ENCODE measurements around the gene EIF2AK3. TPM values are rescaled to one million over a fixed set of nuclear protein-coding genes. Genes with fewer than 3 reads are reported as not detected.
"Not testable (repeated sequence)": the region's sequence is repeated elsewhere in the genome, so short reads cannot be mapped to it uniquely, and the experiment has no call there.

Gene EIF2AK3
- polyA plus RNA-seq, 2 of the 4 experiments (the other 2 are of a cell fraction) = 11.0 to 17.5 TPM

DNA sequence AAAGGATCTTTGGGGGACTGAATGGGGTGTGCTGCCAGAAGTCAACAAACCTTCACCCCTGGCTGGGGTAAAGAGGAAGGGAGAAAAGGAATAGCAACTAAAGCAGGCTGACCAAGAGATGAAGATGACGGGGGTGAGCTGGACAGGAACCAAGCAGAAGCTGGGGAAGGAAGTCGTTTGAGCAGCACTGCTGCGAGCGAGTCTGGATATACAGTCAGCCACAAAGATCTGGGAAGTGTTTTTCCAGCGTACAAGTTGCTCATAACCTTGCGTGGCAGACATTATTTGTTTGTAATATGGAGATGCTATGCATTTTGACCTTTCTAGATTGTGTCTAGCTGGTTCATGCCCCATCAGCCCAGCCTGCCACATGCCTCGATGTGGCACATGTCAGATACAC is 71.2 kb downstream of the EIF2AK3 start:
- FAIRE-seq (no peak), DNase-seq (ENCODE audit: low read depth in 1 of 2, low spot score in 1 of 2) (no peak), ATAC-seq (no peak)
- no peak for TF ChIP-seq CBX2 (IDR thresholded peaks at IDR 0.05; ENCODE audit: borderline replicate concordance, low read depth)
- TF ChIP-seq E2F6 (IDR thresholded peaks at IDR 0.05; ENCODE audit: borderline replicate concordance, low read depth) = no peak
- no peak for TF ChIP-seq CEBPB (IDR thresholded peaks at IDR 0.05)
- TF ChIP-seq, protein P1, sequence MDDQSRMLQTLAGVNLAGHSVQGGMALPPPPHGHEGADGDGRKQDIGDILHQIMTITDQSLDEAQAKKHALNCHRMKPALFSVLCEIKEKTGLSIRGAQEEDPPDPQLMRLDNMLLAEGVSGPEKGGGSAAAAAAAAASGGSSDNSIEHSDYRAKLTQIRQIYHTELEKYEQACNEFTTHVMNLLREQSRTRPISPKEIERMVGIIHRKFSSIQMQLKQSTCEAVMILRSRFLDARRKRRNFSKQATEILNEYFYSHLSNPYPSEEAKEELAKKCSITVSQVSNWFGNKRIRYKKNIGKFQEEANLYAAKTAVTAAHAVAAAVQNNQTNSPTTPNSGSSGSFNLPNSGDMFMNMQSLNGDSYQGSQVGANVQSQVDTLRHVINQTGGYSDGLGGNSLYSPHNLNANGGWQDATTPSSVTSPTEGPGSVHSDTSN (IDR thresholded peaks at IDR 0.05) = no peak
- no peak for TF ChIP-seq CHD2 (IDR thresholded peaks at IDR 0.05; ENCODE audit: low read length, partially characterized antibody)
- no peak for TF ChIP-seq KDM1A (IDR thresholded peaks at IDR 0.05; ENCODE audit: low read depth)
- Histone ChIP-seq H3K27ac (no peak overlapping the region), H3K9me3 (no peaks in the 10 kb centered on the region), H3K4me1 (no peaks in the 10 kb centered on the region), H3K4me2 (no peak overlapping the region), H3K4me3 (no peak overlapping the region)
- 96% methylated on average over 7 of the region's 7 CpGs for WGBS (ENCODE audit: missing lambda C conversion rate)
- ChIA-PET POLR2A (no interaction called here), CTCF (interaction anchor here (1.2 to 1.4 kb wide), 2 partner anchors 20 to 368 kb away, joined by 3 read pairs; no protein-coding TSS in a partner anchor)

DNA sequence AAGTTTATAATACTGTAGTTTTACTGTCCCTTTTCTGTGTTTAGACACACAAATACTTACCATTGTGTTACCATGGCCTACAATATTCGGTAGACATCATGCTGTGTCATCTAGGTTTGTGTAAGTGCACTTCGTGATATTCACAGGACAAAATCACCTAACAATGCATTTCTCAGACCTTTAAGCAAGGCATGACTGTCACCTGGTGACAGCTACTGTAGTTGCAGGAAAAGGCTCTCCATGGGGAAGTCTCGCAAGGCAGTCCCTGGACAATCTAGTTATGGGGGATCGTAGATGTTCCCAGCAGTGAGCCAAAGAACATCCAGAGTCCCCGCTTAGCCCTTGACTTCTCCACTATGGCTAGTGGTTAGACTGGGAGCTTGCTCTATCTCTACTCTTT is 73.1 kb downstream of the EIF2AK3 start:
- DNase-seq (ENCODE audit: low read depth in 1 of 2, low spot score in 1 of 2) (peak in 1 of 2 experiments; percentile 25), FAIRE-seq (no peak), ATAC-seq (peak; percentile 37 to 59; a peak in 3 of 6 replicates)
- Histone ChIP-seq H3K4me1 (no peaks in the 10 kb centered on the region), H3K4me2 (no peak overlapping the region), H3K9me3 (no peaks in the 10 kb centered on the region), H3K4me3 (no peak overlapping the region), H3K27ac (no peak overlapping the region)
- WGBS (ENCODE audit: missing lambda C conversion rate) = 85% methylated on average over 5 of the region's 5 CpGs
- POLR2A ChIA-PET = no interaction called here
- CTCF ChIA-PET = interaction anchor here (0.9 to 1.3 kb wide), 3 partner anchors 9 to 494 kb away, joined by 3 read pairs; no protein-coding TSS in a partner anchor
- TF ChIP-seq SMC3 (IDR thresholded peaks at IDR 0.05) = no peak
- TF ChIP-seq ESRRA (IDR thresholded peaks at IDR 0.05; ENCODE audit: borderline replicate concordance, low read length) = no peak
- TF ChIP-seq HOXB5 (CRISPR knock-in tag; IDR thresholded peaks at IDR 0.05) = no peak
- TF ChIP-seq ZC3H11A (IDR thresholded peaks at IDR 0.05) = no peak
- no peak for TF ChIP-seq FOSL2 (IDR thresholded peaks at IDR 0.05)
- no peak for TF ChIP-seq FOSL2 (CRISPR knock-in tag; IDR thresholded peaks at IDR 0.05)
- no peak for TF ChIP-seq MAFK (IDR thresholded peaks at IDR 0.05; ENCODE audit: partially characterized antibody)
- TF ChIP-seq KDM1A (IDR thresholded peaks at IDR 0.05; ENCODE audit: low read depth) = no peak
- TF ChIP-seq RAD21 (conservative IDR thresholded peaks at IDR 0.05 in 1 of 2, IDR thresholded peaks at IDR 0.05 in 1 of 2) = peak; percentile 26 to 39; a peak in 2 of 5 replicates

DNA sequence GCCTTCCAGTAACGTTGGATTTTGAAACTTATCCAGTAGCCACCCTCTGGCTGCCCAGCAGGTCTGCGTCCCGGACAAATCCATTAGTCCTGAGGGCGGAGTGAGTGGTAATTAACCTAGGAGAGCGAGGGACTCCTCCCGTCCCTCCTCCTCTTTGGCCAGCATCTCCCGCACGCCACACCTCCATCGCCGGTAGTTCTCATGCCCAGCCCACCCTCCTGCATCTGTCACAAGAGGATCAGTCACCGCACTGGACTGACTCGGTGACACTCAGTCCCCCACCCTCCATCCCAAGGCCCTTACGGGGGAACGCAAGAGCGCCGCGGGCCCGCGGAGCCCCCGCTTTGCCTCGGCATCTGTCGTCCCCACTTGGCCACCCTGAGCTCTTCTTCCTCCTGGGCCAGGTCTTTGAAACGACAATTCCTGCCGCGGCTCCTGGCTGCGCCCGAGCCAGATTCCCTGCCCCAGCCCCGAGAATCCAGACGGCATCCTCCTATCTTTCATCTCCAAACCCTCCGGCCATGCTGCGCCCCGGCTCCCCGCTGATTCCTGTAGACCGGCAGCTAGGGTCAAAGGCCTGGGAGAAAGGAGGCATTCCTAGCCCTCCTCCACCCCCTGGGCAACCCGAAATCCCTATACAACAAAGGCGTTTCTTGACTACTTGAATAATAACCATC is 77.5 kb downstream of the EIF2AK3 start:
- CTCF ChIA-PET = no interaction called here
- POLR2A ChIA-PET = no interaction called here
- no peak overlapping the region for H3K27ac ChIP-seq
- no peak overlapping the region for H3K4me2 ChIP-seq
- DNase-seq (ENCODE audit: low read depth in 1 of 2, low spot score in 1 of 2) = no peak
- no peak for ATAC-seq
- H3K9me3 ChIP-seq = no peaks in the 10 kb centered on the region
- TF ChIP-seq CHD2 (IDR thresholded peaks at IDR 0.05; ENCODE audit: low read length, partially characterized antibody) (no peak), BHLHE40 (IDR thresholded peaks at IDR 0.05; ENCODE audit: low read depth, low read length) (no peak), MAZ (IDR thresholded peaks at IDR 0.05; ENCODE audit: borderline replicate concordance, low read depth, low read length) (no peak), PHF8 (IDR thresholded peaks at IDR 0.05; ENCODE audit: borderline replicate concordance, low read depth) (no peak), ZFP36 (IDR thresholded peaks at IDR 0.05; ENCODE audit: borderline replicate concordance, partially characterized antibody) (no peak), TFCP2L1 (CRISPR knock-in tag; IDR thresholded peaks at IDR 0.05) (no peak), TP53 (CRISPR knock-in tag; IDR thresholded peaks at IDR 0.05) (no peak), NFE2L2 (conservative IDR thresholded peaks at IDR 0.05; ENCODE audit: low read length) (no peak), POLR2AphosphoS2 (conservative IDR thresholded peaks at IDR 0.05; ENCODE audit: low read length) (no peak), NR3C1 (IDR thresholded peaks at IDR 0.05) (no peak), JUNB (IDR thresholded peaks at IDR 0.05) (no peak)
- TF ChIP-seq, protein P2, sequence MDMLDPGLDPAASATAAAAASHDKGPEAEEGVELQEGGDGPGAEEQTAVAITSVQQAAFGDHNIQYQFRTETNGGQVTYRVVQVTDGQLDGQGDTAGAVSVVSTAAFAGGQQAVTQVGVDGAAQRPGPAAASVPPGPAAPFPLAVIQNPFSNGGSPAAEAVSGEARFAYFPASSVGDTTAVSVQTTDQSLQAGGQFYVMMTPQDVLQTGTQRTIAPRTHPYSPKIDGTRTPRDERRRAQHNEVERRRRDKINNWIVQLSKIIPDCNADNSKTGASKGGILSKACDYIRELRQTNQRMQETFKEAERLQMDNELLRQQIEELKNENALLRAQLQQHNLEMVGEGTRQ (IDR thresholded peaks at IDR 0.05) = no peak
- TF ChIP-seq, protein P3, sequence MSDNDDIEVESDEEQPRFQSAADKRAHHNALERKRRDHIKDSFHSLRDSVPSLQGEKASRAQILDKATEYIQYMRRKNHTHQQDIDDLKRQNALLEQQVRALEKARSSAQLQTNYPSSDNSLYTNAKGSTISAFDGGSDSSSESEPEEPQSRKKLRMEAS (IDR thresholded peaks at IDR 0.05) = no peak
- TF ChIP-seq, protein P4, sequence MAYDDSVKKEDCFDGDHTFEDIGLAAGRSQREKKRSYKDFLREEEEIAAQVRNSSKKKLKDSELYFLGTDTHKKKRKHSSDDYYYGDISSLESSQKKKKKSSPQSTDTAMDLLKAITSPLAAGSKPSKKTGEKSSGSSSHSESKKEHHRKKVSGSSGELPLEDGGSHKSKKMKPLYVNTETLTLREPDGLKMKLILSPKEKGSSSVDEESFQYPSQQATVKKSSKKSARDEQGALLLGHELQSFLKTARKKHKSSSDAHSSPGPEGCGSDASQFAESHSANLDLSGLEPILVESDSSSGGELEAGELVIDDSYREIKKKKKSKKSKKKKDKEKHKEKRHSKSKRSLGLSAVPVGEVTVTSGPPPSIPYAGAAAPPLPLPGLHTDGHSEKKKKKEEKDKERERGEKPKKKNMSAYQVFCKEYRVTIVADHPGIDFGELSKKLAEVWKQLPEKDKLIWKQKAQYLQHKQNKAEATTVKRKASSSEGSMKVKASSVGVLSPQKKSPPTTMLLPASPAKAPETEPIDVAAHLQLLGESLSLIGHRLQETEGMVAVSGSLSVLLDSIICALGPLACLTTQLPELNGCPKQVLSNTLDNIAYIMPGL (CRISPR knock-in tag; IDR thresholded peaks at IDR 0.05; ENCODE audit: borderline replicate concordance) = no peak
- FAIRE-seq = no peak
- H3K4me1 ChIP-seq = no peaks in the 10 kb centered on the region
- H3K4me3 ChIP-seq = no peak overlapping the region
- 79% methylated on average over 36 of the region's 36 CpGs for WGBS (ENCODE audit: missing lambda C conversion rate)

DNA sequence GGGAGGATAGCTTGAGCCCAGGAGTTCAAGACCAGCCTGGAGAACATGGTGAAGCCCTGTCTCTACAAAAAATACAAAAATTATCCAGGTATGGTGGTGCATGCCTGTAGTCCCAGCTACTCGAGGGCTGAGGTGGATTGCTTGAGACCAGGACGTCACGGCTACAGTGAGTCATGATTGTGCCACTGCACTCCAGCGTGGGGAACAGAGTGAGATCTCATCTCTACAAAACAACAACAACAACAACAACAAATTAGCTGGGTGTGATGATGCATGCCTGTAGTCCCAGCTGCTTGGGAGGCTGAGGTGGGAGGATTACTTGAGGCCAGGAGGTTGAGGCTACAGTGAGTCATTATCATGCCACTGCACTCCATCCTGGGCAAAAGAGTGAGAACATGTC is 81.0 kb downstream of the EIF2AK3 start:
- CTCF ChIA-PET; H3K4me1 ChIP-seq; H3K9me3 ChIP-seq; H3K27ac ChIP-seq; FAIRE-seq; POLR2A ChIA-PET; DNase-seq (ENCODE audit: low read depth in 1 of 2, low spot score in 1 of 2); ATAC-seq; H3K4me2 ChIP-seq; H3K4me3 ChIP-seq: not testable (repeated sequence)
- whole genome bisulfite sequencing (ENCODE audit: missing lambda C conversion rate) = 59% methylated on average over 4 of the region's 4 CpGs

Measured in A549 (cell line).